COLO668 (cell line): Measurements from ENCODE around the gene EYS.
"Not testable (repeated sequence)": the region's sequence is repeated elsewhere in the genome, so short reads cannot be mapped to it uniquely, and the experiment has no call there.

Experiments
- DNase-seq: peaks from one replicate; lab custom pipeline; 2025; ENCODE audit not compliant: unreplicated experiment; lab: John Stamatoyannopoulos, UW

EYS gene

DNA sequence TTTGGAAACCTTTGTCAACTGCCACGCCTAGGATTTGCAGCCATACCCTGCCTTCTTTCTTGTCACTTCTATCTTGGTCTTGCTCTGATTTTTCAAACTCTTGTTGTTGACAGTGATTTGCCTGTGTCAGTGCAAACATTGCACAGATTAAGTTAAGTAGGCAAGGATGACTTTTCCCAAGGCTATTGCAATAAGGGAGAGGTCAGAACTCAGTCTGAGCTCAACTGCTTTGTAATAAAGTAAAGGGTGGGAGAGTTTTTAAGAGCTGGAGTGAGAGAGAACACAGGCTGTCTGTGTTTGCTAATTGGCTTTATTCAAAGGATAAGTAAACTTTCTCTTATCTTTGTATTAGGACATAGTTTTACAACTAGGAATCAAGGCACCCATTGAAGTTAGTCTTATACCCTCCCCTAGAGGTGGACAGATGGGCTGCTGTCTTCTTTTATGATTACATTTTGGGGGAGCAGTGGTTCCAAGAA lies 1622.8 kb downstream of the EYS start:
- no peak for DNase-seq

DNA sequence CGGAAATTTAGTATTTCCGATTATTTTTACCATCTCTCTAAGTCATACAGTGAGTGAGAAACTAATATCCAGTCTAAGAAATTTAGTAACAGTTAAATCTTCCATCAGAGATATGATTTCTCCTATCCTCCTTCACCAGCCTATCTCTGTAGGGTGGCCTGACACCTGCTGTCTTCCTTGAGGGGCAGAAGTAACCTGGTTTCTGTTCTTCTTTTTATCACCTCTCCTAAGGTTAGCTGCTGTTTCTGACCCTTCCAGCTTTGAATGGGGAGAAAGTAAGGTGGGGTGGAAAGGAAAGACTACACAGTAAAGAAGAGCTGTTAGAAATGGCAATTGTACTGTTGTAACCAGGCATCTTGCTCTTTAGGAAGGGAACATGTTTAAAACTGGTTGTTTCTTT lies 1623.8 kb downstream of the EYS start:
- no peak for DNase-seq

DNA sequence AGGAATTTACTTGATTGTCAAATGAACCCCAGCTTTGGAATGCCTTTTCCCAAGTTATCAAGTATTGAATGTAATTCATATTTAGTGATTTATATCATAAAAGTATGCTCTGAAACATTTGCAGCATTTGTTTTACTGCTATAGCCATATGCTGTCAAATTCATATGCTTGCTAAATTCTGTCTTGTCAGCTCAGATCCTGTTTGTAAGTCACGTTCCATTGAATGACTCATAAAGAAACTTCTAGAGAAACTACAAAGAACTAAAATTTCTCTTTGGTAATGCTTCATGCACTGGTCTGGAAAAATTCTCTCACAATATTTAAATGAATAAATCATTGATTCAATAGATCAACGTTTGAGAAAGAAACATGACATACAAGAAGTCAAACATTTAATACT lies 1625.6 kb downstream of the EYS start:
- DNase-seq, result no peak

DNA sequence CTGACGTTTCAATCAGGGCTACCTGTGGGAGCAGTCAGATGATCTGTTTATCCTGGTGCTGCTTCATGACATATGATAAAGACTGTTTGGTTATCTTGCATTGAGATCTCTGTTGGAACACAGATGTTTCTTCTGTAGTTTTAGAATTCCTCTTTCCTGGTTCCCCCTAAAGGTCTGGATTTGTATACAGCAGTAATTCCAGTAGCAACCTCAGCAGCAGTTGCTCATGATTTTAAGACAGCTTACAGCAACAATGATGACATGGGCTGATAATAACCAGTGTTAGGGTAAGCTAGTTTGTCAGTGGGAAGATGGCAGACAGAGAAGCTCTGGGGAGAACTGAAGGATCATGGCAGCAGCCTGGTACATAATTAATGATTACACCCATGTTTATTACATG lies 1632.0 kb downstream of the EYS start:
- no peak for DNase-seq

DNA sequence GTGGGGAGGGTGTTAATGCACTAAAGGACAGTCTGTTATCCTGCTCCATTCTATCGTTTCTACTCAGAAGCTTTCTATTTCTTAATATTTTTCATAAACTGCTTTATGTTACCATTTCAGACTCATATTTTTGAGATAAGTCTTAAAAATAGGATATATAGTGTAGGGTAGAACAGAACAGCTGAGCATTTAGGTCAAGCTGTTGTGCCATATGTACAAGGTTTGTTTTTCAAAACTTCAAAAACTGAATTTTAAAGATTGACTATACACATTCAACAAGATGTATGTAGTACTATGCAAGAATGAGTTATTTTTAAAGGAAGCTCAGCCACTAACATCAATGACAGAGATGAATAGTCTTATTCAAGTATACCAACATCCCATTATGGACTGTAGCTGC lies 1634.3 kb downstream of the EYS start:
- DNase-seq, result no peak

DNA sequence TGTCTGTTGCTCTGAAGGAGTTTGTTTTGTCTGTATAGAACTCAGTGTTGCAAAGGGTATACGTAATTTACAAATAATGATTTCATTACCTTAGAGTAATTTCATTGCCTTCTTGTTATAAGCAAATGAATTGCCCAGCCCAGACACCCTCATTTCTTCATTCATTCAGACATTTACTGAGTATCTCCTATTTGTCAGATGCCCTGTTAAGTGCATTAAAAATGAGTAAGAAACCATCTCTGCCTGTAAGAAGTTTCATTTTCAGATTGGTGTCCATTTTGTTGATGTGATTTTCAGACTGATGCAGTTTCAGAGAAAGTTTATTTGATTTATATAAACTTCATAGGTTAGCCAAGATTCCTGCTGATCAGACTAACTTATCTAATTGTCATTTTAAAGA lies 1642.1 kb downstream of the EYS start:
- DNase-seq, result no peak

DNA sequence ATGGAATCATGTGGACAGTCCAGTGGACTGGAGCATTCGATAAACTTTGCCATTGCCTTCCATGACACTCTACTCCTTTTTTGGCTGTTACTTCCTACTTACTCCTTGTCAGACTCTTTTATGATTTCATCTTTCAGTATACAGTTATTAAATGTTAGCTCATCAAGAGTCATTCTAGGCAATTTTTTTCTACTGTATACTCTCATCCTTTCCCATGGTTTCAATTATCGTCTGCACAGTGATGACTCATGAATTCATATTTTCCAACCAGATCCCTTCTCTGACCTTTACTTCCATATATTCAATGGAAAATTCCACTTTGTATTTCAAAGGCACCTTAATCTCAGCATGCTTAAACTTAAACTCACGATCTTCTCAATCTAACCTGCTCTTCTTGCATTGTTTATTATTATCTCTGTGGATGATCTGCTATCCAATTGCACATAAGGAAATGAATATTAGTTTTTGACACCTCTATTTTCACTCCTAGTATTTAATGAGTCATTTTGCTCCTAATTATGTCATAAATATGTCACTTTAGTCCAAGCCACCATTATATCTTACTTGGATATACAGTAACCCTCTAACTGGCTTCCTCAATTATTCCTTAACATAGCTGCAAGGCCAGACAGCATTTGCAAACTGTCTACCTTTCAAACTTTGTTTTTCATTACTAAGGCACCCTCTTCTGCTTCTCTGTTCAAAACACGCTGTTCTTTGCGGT lies 1643.9 kb downstream of the EYS start:
- no peak for DNase-seq

DNA sequence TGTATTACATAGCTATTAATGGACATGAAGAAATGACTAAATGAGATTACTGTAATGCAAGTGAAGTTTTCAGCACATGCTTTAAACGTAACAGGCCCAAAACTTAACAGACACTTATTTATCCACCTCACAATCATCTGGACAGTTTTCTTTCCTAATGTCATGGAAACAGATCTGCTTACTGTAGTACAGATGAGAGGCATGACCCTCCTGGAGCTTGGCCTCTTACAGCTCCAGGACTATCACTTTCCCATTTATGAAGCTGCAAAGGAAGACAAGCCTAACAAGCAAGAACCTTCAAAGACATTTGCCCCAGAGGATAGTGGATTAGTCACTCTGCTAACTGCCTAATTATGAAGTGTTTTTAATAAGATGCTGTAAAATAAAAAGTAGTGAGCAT lies 1652.2 kb downstream of the EYS start:
- no peak for DNase-seq

DNA sequence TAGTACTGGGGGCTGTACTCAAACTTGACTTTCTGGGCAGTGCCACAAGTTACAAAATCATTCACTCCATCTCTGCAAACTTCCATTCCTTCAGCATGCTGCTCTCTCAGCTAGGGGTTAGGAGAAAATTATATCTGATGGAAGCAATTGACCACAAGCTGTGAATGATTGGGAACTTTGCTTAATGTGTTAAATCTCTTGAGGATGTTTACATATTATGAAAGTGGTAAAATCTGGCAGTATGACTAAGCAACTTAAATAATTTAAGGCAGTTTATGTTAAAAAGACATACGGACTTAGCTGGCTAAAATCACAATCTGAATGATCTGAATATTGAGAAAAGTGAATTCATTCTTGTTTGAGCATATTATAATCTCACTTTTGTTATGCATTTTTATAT lies 1656.4 kb downstream of the EYS start:
- no peak for DNase-seq

DNA sequence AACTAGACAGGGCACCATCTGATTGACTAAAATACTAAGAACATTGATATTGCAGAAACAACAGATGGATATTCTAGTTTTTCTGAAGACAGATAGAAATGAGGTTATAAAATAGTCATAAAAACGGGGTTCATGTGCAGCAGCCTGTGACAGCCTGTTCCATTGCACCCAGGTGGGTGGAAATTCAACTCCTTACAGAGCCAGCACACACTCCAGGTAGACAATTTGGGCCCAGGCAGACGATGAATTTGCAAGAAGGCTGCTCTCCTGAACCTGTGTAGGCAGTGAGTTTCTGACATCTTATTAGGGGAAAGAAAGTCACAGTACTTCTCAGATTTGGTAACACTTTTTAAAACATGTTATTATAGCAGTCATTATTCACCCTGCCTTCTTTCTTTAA lies 1657.3 kb downstream of the EYS start:
- no peak for DNase-seq

DNA sequence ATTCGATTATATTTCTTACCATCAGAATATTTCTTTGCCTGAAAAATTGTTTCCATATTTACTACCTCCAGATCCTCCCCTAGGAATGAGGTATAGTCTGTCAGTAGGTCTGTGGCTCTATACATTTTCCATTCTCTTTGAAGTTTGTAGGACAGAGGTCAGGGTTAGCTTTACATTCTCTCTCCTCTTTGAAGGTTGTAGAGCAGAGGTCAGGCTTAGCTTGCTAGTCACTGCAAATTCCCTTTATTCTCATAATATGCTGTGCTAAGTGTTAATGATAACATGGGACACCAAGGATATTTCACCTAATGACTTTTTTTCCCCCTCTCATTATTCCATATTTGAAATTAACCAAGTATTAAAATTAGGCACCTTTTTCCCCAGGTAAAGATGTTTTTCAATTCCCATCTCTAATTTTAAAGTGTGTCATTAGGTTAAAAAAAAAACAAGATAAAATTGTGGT lies 1660.2 kb downstream of the EYS start:
- no peak for DNase-seq

DNA sequence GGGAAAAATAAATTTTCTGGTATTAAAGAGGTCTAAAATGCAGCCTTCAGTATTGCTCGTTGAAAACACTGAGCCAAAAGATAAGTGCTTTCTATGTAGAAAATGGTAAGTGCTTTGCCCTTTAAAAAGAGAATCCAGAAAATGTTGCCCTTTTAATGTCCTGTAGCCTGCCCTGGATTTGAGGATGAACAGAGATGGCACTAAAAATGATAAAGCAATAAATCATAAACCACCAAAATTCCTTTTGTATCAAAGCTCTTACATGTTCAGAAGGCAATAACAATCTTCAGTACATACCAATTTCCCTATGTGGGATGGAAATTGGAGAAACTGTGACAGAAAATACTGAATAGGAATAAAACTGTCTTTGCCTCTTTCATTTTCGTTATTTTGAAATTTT lies 1665.7 kb downstream of the EYS start:
- DNase-seq, result no peak

DNA sequence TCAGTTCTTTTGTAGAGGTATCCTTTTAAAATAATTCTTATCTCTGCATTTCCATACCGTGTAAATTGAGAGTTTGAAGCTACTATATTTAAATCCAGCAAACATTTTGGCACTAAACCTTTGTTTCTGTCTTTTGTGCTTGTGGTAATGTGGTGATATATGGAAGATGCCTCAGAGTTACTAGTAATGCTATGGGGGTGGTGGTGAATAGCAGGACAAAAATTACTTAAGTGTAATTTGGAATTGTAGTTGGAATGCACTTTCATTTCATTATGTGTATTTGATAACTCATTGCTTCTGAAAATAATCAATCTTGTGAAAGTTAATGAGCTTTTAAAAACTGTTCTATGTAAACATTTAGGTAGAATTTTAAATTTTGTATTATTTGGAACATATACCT lies 1666.9 kb downstream of the EYS start:
- no peak for DNase-seq

DNA sequence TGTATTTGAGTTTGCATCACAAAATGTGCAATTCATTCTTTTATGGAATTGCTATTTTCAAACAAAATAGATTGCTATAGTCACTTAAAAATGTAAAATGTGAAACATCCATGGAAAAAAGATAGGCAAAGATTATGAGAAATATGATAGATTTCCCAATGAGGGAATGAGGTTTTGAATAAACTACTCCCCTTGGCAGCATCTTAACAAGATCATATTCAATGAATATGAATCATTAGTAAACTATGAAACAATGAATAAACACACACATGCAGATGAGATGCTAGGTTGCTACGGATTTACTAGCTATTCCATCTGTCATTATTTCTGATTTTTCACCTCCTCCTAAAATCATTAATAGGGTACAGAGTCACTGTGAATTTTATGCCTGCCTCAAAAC lies 1669.6 kb downstream of the EYS start:
- no peak for DNase-seq

DNA sequence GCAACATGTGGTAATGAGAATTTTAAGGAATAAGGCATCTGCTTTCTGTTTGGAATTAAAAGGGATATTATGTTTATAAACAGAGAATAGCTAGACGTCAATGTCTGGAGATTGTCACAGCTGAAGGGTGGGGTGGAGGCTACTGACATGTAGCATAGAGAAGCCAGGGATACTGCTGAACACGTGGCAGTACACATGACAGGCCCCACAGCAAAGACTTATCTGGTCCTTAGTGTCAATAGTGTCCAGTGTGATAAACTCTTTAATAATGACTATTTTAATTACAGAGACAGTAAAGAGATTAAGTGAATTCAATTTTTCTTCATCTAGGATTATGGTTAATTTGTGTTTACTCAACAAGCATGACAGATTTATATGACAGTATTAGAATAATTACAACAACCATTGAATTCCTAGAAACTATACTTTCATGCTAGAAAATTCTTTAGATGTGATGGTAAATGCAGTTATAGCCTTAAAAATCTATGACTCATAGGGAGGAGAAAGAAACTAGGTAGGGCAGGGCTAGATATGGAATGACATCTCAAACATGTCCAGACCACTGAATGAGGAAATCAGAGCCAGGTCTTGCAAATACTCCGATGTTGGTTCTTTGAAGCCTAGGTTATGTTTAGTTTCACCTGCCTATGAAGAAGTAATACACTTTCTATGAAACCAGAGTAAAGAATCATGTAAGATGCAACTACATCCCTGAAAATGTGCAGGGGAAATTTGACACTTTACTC lies 1671.9 kb downstream of the EYS start:
- DNase-seq, result no peak

DNA sequence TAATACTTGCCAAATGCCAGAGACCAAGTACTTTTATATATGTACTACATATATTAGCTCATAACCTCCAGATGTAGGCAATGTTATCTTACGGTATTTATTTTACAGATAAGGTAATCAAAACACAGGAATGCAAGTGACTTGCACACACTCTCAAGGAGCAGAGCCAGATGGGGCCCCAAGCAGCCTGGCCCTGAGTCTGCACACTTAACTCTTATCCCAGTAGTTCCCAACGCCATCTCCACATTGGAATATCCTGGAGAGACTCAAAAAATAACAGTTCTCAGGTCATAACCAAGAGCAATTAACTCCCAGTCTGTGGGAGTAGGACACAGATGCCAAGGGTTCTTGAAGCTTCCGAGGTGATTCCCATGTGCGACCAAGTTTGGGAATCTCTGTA lies 1672.7 kb downstream of the EYS start:
- no peak for DNase-seq

DNA sequence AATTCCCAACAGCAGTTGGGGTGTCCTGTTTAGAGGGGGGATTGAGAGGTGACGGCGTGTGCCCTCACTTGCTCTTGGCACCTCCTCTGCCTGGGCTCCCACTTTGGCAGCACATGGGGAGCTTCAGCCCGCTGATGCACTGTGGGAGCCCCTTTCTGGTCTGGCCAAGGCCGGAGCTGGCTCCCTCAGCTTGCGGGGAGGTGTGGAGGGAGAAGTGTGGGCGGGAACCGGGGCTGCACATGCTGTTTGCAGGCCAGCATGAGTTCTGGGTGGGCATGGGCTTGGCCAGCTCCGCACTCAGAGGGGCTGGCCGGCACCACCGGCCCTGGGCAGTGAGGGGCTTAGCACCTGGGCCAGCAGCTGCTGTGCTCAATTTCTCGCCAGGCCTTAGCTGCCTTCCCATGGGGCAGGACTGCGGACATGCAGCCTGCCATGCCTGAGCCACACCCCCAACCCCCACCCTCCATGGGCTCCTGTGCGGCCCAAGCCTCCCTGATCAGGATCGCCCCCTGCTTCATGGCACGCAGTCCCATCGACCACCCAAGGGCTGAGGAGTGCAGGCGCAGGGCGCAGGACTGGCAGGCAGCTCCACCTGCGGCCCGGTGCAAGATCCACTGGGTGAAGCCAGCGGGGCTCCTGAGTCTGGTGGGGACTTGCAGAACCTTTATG lies 1675.9 kb downstream of the EYS start:
- DNase-seq, result not testable (repeated sequence)

DNA sequence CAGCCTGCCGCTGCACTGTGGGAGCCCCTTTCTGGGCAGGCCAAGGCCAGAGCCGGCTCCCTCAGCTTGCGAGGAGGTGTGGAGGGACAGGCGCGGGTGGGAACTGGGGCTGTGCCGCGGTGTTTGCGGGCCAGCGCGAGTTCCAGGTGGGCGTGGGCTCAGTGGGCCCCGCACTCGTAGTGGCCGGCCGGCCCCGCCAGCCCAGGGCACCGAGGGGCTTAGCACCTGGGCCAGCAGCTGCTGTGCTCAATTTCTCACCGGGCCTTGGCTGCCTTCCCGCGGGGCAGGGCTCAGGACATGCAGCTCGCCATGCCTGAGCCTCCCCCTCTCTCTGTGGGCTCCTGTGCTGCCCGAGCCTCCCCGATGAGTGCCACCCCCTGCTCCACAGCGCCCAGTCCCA lies 1683.3 kb downstream of the EYS start:
- DNase-seq, result no peak

DNA sequence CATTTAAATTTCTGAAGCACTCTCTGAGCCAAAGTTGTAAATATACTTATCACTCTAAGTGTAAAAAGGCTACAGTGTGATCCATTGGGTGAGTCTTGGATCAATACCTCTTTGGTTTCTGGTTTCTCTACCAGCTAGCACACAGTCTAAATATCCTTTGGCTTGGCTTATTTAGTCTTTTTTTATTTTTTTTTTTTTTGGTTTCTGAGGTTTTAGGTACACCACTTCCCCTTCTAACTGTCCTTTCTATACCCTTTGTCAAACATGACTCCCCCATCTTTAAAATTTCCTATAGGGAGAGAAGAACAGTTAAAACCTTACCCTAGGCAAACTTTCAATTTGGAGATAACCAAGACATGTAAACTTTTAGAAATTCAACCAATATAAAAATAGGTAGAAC lies 1692.4 kb downstream of the EYS start:
- no peak for DNase-seq

DNA sequence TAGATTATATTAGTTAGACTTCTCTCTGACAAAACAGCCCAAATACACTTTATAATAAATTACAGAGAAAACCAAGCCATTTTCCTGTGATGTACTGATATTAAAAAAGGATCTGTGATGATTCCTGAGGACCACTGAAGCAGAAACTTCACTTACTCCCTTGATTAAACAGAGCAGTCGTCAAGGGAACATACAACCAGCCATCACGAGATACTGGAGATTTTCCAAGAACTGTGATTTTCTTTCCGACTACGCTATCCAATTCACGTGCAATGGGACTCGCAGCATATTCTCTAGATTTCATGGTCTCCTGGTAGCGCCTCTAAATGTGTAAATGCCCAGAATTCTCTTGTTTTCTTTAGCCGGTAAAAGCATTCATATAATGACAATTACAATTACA lies 1694.0 kb downstream of the EYS start:
- no peak for DNase-seq

DNA sequence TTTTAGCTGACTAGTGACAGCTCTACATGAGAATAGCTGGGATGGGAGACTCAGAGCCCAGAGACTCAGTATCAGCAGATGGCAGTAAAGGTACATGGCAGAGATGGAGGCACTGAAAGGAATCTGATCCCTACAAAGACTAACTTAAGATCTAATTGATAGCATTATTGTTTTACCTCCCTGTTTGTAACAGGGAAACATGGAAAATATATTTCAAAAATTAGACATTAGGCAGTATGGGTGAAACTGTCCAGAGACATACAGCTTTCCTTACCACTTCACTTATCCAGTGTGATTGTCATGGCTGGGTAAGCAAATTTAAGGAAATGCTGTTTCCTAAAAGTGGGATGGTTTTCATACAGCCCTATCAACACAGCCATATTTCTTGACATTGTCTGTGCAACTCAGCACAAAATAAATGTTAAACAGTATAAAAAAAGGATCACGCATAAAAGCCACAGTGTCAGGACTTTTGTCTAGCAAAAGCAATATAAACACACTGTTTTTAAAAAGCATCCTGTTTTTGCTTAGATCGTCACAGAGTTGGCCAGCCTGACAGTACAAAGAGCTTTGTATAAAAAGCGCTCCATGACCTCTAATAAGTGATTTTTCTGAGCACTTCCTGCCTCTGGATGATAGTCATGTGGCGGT lies 1694.5 kb downstream of the EYS start:
- DNase-seq, result no peak

DNA sequence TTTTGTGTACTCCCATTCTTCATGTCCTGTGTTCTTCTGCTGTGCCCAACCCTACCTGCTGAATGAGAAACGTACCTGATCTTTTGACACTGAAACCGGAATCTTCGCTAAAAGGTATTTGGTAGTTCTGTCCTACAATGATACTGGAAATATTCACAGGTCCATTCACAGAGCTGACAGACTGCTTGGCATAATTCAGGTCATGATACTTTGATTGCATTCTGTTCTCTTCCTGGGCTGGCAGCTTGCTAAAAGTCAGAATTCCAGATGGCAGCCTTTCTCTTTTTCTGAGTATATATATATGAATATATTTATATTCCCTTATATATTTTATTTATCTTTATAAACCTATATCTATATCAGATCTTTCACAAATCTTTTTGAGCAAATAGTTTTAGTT lies 1696.4 kb downstream of the EYS start:
- DNase-seq, result no peak
